Tibial nerve (tissue), 3 donors: ENCODE data around the gene GSTA2.
"Not testable (repeated sequence)": the region's sequence is repeated elsewhere in the genome, so short reads cannot be mapped to it uniquely, and the experiment has no call there.

ENCODE experiments used
- CTCF ChIP-seq, 5 experiments: fragments of 200-600 bp in 3 of 5; fragments of 450-650 bp in 2 of 5; sonication (generic) in 3 of 5; IDR thresholded peaks; one replicate each; pipeline ENCODE4 v1.5.1; 2016 to 2019; ENCODE audit warnings: antibody characterized with exemption in 5 of 5, mild to moderate bottlenecking in 3 of 5, moderate library complexity in 2 of 5
- POLR2A ChIP-seq, 2 donors: fragments of 450-650 bp; IDR thresholded peaks; one replicate each; pipeline ENCODE4 v1.6.1; 2017; ENCODE audit warnings: antibody characterized with exemption in 2 of 2, mild to moderate bottlenecking in 2 of 2, moderate library complexity in 2 of 2

GRCh38 chr6:52704781-52705502, 58.3 kb downstream of the GSTA2 start:
- not testable (repeated sequence) for TF ChIP-seq CTCF, POLR2A (IDR thresholded peaks at IDR 0.05)
